Mammary epithelial cell (primary cell): ENCODE measurements around the gene CFAP210.

Experiments
- EZH2 ChIP-seq: IDR thresholded peaks from 2 replicates; pipeline ENCODE4 v1.6.1; 2012; ENCODE audit warnings: low read length, inconsistent platforms, borderline replicate concordance
- TF ChIP-seq, protein P1 (sequence below), 2 donors: IDR thresholded peaks in 1 of 2; conservative IDR thresholded peaks in 1 of 2; 2 replicates each; pipeline ENCODE4 v1.5.1; 2011 to 2012; ENCODE audit warnings: inconsistent platforms in 2 of 2, low read length in 2 of 2, mild to moderate bottlenecking in 2 of 2, control low read depth in 1 of 2, low read depth in 1 of 2; ENCODE audit not compliant: insufficient read depth in 1 of 2; ENCODE audit errors: extremely low read depth in 1 of 2

DNA sequence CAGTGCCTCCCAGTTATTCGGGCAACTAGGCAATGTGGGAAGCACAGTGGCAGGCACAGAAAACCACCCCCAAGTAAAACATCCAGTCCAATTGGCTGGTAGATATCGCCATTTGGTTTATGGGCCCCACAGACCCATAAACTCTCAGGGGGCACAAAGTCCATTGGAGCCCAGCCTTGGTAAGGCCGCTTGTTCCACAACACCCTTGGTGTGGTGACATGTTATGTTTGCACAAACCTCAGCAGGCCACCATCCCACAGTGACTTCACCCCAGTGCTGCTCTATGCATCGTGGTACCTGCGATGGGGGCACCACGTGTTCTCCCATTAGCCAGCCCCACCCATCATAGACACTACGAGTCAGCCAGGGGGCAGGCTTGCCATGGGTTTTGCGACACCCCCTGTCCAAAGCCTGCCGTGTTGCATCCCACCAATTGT, 18.6 kb upstream of the CFAP210 start:
- TF ChIP-seq, protein P1, sequence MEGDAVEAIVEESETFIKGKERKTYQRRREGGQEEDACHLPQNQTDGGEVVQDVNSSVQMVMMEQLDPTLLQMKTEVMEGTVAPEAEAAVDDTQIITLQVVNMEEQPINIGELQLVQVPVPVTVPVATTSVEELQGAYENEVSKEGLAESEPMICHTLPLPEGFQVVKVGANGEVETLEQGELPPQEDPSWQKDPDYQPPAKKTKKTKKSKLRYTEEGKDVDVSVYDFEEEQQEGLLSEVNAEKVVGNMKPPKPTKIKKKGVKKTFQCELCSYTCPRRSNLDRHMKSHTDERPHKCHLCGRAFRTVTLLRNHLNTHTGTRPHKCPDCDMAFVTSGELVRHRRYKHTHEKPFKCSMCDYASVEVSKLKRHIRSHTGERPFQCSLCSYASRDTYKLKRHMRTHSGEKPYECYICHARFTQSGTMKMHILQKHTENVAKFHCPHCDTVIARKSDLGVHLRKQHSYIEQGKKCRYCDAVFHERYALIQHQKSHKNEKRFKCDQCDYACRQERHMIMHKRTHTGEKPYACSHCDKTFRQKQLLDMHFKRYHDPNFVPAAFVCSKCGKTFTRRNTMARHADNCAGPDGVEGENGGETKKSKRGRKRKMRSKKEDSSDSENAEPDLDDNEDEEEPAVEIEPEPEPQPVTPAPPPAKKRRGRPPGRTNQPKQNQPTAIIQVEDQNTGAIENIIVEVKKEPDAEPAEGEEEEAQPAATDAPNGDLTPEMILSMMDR (conservative IDR thresholded peaks at IDR 0.05 in 1 of 2, IDR thresholded peaks at IDR 0.05 in 1 of 2; ENCODE audit: extremely low read depth in 1 of 2, insufficient read depth in 1 of 2, low read depth in 1 of 2, low read length in 2 of 2), result no peak
- TF ChIP-seq EZH2, result no peak
